GM12878 (cell line): ENCODE results near the gene HNF4A. TPM values are rescaled to one million over a fixed set of nuclear protein-coding genes. Genes with fewer than 3 reads are reported as not detected.

ENCODE experiments used
- ATAC-seq: fragments of 200-7000 bp; cut with Tn5 transposase; 3 replicates; pipeline ENCODE4 v1.9.1; 2020; ENCODE audit warnings: mild to moderate bottlenecking, moderate library complexity
- BruUV-seq: library from RNA; stranded (reverse); fragments of 400-500 nt; replicated peaks from 2 replicates; lab custom pipeline; 2021; lab: Mats Ljungman, UMichigan
- CTCF ChIA-PET: fragments of 300-600 bp; sonication (Branson Sonifier 250); formaldehyde crosslinking; extraction: SDS; loops from one replicate; lab custom pipeline; 2021; ENCODE audit warnings: inconsistent platforms; lab: Yijun Ruan, JAX
- POLR2A ChIA-PET: fragments of 350-600 bp; formaldehyde crosslinking; extraction: SDS; loops from one replicate; lab custom pipeline; 2021; ENCODE audit warnings: inconsistent platforms; lab: Charles Lee
- RAD21 ChIA-PET: fragments of 300-600 bp; sonication (Branson Sonifier 250); formaldehyde crosslinking; loops from one replicate; lab custom pipeline; 2023; ENCODE audit warnings: antibody characterized with exemption; ENCODE audit not compliant: unreplicated experiment; lab: Charles Lee
- SMC1A ChIA-PET: fragments of 300-600 bp; sonication (Branson Sonifier 250); formaldehyde crosslinking; loops from one replicate; lab custom pipeline; 2023; ENCODE audit not compliant: unreplicated experiment, uncharacterized antibody; lab: Charles Lee
- DNase-seq: peaks from one replicate; pipeline ENCODE4 v3.0.0-alpha.2; 2011; ENCODE audit warnings: low read depth, low spot score
- FAIRE-seq: peaks from 3 replicates; lab custom pipeline; 2011; peaks lifted over from hg19 to GRCh38; lab: Jason Lieb, UNC
- H2AFZ ChIP-seq: 2 replicates; pipeline ENCODE4 v1.6.0; 2011; ENCODE audit warnings: low read depth, low read length, control low read depth; ENCODE audit not compliant: control insufficient read depth
- H3K27ac ChIP-seq: 2 replicates; pipeline ENCODE4 v1.5.1; 2011; ENCODE audit warnings: control low read depth; ENCODE audit not compliant: control insufficient read depth, insufficient read depth
- H3K27me3 ChIP-seq, 2 experiments: replicated peaks in 1 of 2; 2 replicates each; pipeline versions ENCODE4 v1.6.0 to v1.6.1; 2011; ENCODE audit warnings: low read length in 1 of 2; ENCODE audit not compliant: control insufficient read depth in 2 of 2, insufficient read depth in 2 of 2
- H3K36me3 ChIP-seq, 2 experiments: 2 replicates each; pipeline ENCODE4 v1.5.1; 2011; ENCODE audit warnings: low read length in 1 of 2; ENCODE audit not compliant: control insufficient read depth in 2 of 2, insufficient read depth in 2 of 2
- H3K4me1 ChIP-seq: 2 replicates; pipeline ENCODE4 v1.6.1; 2011; ENCODE audit warnings: mild to moderate bottlenecking, low read length, moderate library complexity, mixed read lengths; ENCODE audit not compliant: control insufficient read depth, insufficient read depth
- H3K4me2 ChIP-seq: 2 replicates; pipeline ENCODE4 v1.6.0; 2011; ENCODE audit warnings: control low read depth; ENCODE audit not compliant: control insufficient read depth, insufficient read depth
- H3K4me3 ChIP-seq: fragments of 200-600 bp; sonication (generic); 2 replicates; pipeline ENCODE4 v1.5.1; 2016
- H3K79me2 ChIP-seq: 2 replicates; pipeline ENCODE4 v1.6.0; 2011; ENCODE audit warnings: low read length; ENCODE audit not compliant: control insufficient read depth, insufficient read depth
- H3K9ac ChIP-seq: 2 replicates; pipeline ENCODE4 v1.8.0; 2011; ENCODE audit warnings: low read length, control low read depth, mixed read lengths; ENCODE audit not compliant: control insufficient read depth, insufficient read depth
- H3K9me3 ChIP-seq: replicated peaks from 3 replicates; pipeline ENCODE4 v1.5.1; 2011; ENCODE audit warnings: mild to moderate bottlenecking, low read length; ENCODE audit not compliant: control insufficient read depth, insufficient read depth
- H4K20me1 ChIP-seq: 2 replicates; pipeline ENCODE4 v1.6.0; 2011; ENCODE audit not compliant: control insufficient read depth, insufficient read depth
- CHD4 ChIP-seq: fragments of 200-600 bp; sonication (generic); IDR thresholded peaks from 2 replicates; pipeline ENCODE4 v1.6.1; 2016; ENCODE audit warnings: mild to moderate bottlenecking
- E4F1 ChIP-seq: fragments of 450-650 bp; IDR thresholded peaks from 2 replicates; pipeline ENCODE4 v1.6.1; 2018; ENCODE audit warnings: borderline replicate concordance, mild to moderate bottlenecking; ENCODE audit not compliant: partially characterized antibody
- EGR1 ChIP-seq, 2 experiments: IDR thresholded peaks; 1 replicate in 1 of 2; 2 replicates in 1 of 2; pipeline ENCODE4 v1.6.1; 2011 to 2012; ENCODE audit warnings: low read depth in 2 of 2, low read length in 2 of 2, borderline replicate concordance in 1 of 2, mild to moderate bottlenecking in 1 of 2, moderate library complexity in 1 of 2
- EZH2 ChIP-seq: IDR thresholded peaks from 2 replicates; pipeline ENCODE4 v1.6.1; 2012; ENCODE audit warnings: low read depth, mild to moderate bottlenecking, control low read depth, inconsistent platforms, low read length, borderline replicate concordance; ENCODE audit not compliant: control insufficient read depth
- HDAC6 ChIP-seq: fragments of 200-600 bp; sonication (generic); IDR thresholded peaks from one replicate; pipeline ENCODE4 v1.8.0; 2017; ENCODE audit warnings: antibody characterized with exemption; ENCODE audit not compliant: unreplicated experiment
- LARP7 ChIP-seq: fragments of 450-650 bp; IDR thresholded peaks from 2 replicates; pipeline ENCODE4 v1.6.1; 2017; ENCODE audit warnings: mild to moderate bottlenecking
- NFIC ChIP-seq: IDR thresholded peaks from 2 replicates; pipeline ENCODE4 v1.6.1; 2012; ENCODE audit warnings: low read depth, mild to moderate bottlenecking, inconsistent platforms, low read length, moderate library complexity
- PAX8 ChIP-seq: fragments of 450-650 bp; IDR thresholded peaks from 2 replicates; pipeline ENCODE4 v1.6.1; 2017; ENCODE audit warnings: mild to moderate bottlenecking, moderate library complexity
- RCOR1 ChIP-seq: conservative IDR thresholded peaks from 2 replicates; pipeline ENCODE4 v1.6.1; 2012; ENCODE audit warnings: low read depth, low read length, improper control_type of control experiment
- SIX5 ChIP-seq: IDR thresholded peaks from 2 replicates; pipeline ENCODE4 v1.6.1; 2011; ENCODE audit warnings: mild to moderate bottlenecking, low read depth, low read length, moderate library complexity; ENCODE audit not compliant: severe bottlenecking
- WGBS: methylation state at CpG from one replicate; pipeline ENCODE4 v1.1.6; 2016; ENCODE audit warnings: low lambda C conversion rate; ENCODE audit not compliant: insufficient replicate concordance, insufficient coverage; ENCODE audit errors: missing lambda C conversion rate; 5-methylcytosine and 5-hydroxymethylcytosine counted together
- in situ Hi-C: fragments of 300-500 bp; cut with MboI; formaldehyde crosslinking; loops from 9 replicates; pipeline ENCODE4 v1.14.3; 2018; ENCODE audit warnings: mixed read lengths
- intact Hi-C: fragments of 100-400 bp; cut with micrococcal nuclease; formaldehyde crosslinking; loops from one replicate; pipeline ENCODE4 v1.14.2; 2022; ENCODE audit not compliant: unreplicated experiment
- polyA plus RNA-seq, 11 experiments: library from polyadenylated mRNA; depleted of rRNA in 4 of 11; unstranded in 6 of 11; stranded (reverse) in 5 of 11; fragments of >200 nt; fragmentation: Nextera tagmentation in 4 of 11; fragmentation: Illumina TruSeq in 1 of 11; extraction: Ambion mirVana in 4 of 11; extraction: Trizol in 1 of 11; gene quantifications; 1 replicate in 1 of 11; 2 replicates in 10 of 11; pipeline versions ENCODE4 v1.2.1 to v1.2.3, GENCODE V29; 2011 to 2016; ENCODE audit warnings: inconsistent platforms in 2 of 11, missing spikeins in 2 of 11, low read depth in 1 of 11
- total RNA-seq, 4 experiments: library from RNA; depleted of rRNA in 3 of 4; stranded (reverse); fragments of >200 nt in 3 of 4; fragmentation: Illumina TruSeq in 1 of 4; extraction: Trizol in 1 of 4; gene quantifications; 2 replicates each; pipeline versions ENCODE4 v1.2.1 to v1.2.3, GENCODE V29; 2013 to 2021
- TF ChIP-seq, protein P1 (sequence below): fragments of 150-350 bp; IDR thresholded peaks from 2 replicates; pipeline ENCODE4 v1.6.1; 2016; ENCODE audit warnings: low read depth, low read length
- TF ChIP-seq, protein P2 (sequence below): IDR thresholded peaks from 2 replicates; pipeline ENCODE4 v1.6.1; 2011; ENCODE audit warnings: low read depth, low read length, improper control_type of control experiment, borderline replicate concordance

HNF4A gene
- total and polyA plus RNA-seq, 10 of the 15 experiments (the other 5 are each of a cell fraction or from before 2014, with no cell fraction given) = 0.21 TPM; not detected in 9

DNA sequence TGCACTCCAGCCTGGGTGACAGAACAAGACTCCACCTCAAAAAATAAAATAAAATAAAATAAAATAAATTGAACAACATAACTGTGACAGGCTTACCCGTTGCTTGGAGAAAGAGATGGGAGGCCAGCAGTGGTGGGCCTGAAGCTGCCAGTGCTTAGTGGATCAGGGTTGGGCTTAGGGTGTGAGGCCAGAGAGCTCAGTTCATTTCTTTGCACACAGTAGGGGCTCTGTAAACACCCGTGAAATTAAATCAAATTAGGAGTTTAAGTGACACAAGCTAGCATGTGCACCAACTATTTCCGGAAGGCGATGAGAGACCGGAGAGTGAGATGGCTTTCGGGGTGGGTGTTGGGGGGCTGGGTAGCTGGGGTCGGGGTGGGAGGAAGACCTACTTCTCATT is 94.4 kb downstream of the HNF4A start (continued):
- TF ChIP-seq, protein P1, sequence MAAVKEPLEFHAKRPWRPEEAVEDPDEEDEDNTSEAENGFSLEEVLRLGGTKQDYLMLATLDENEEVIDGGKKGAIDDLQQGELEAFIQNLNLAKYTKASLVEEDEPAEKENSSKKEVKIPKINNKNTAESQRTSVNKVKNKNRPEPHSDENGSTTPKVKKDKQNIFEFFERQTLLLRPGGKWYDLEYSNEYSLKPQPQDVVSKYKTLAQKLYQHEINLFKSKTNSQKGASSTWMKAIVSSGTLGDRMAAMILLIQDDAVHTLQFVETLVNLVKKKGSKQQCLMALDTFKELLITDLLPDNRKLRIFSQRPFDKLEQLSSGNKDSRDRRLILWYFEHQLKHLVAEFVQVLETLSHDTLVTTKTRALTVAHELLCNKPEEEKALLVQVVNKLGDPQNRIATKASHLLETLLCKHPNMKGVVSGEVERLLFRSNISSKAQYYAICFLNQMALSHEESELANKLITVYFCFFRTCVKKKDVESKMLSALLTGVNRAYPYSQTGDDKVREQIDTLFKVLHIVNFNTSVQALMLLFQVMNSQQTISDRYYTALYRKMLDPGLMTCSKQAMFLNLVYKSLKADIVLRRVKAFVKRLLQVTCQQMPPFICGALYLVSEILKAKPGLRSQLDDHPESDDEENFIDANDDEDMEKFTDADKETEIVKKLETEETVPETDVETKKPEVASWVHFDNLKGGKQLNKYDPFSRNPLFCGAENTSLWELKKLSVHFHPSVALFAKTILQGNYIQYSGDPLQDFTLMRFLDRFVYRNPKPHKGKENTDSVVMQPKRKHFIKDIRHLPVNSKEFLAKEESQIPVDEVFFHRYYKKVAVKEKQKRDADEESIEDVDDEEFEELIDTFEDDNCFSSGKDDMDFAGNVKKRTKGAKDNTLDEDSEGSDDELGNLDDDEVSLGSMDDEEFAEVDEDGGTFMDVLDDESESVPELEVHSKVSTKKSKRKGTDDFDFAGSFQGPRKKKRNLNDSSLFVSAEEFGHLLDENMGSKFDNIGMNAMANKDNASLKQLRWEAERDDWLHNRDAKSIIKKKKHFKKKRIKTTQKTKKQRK = no peak
- TF ChIP-seq HDAC6 = no peak

- POLR2A ChIA-PET = no interaction called here
- no TSS peak for BruUV-seq
- Histone ChIP-seq H4K20me1 (no peaks in the 10 kb centered on the region), H3K4me3 (no peak overlapping the region), H3K4me2 (no peak overlapping the region), H2AFZ (no peak overlapping the region), H3K4me1 (no peaks in the 10 kb centered on the region; the same call in 1 of the 2 replicates), H3K9me3 (no peaks in the 10 kb centered on the region; the same call in 2 of the 3 replicates), H3K27me3 (no peaks in the 10 kb centered on the region; a peak in 1 of 4 replicates), H3K27ac (no peak overlapping the region), H3K9ac (no peak overlapping the region), H3K36me3 (no peaks in the 10 kb centered on the region), H3K79me2 (no peaks in the 10 kb centered on the region)
- ATAC-seq (no peak), FAIRE-seq (no peak), DNase-seq (no peak)
- CTCF ChIA-PET = interaction anchor here (1.4 to 1.5 kb wide), 2 partner anchors 11 to 61 kb away, joined by 3 to 4 read pairs; no protein-coding TSS in a partner anchor
- intact Hi-C loops (no loop called here), in situ Hi-C loops (no loop called here)
- WGBS = 50% methylated on average over 3 of the region's 3 CpGs
- SMC1A ChIA-PET = interaction anchor here (1.6 kb wide), 1 partner anchor 10 kb away, joined by 3 read pairs; no protein-coding TSS in a partner anchor
- RAD21 ChIA-PET = no interaction called here
- TF ChIP-seq, protein P2, sequence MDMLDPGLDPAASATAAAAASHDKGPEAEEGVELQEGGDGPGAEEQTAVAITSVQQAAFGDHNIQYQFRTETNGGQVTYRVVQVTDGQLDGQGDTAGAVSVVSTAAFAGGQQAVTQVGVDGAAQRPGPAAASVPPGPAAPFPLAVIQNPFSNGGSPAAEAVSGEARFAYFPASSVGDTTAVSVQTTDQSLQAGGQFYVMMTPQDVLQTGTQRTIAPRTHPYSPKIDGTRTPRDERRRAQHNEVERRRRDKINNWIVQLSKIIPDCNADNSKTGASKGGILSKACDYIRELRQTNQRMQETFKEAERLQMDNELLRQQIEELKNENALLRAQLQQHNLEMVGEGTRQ = no peak
- TF ChIP-seq EZH2 = no peak
- TF ChIP-seq PAX8 = no peak
- no peak for TF ChIP-seq SIX5
- no peak for TF ChIP-seq E4F1
- no peak for TF ChIP-seq EGR1 (IDR thresholded peaks at IDR 0.05; ENCODE audit: borderline replicate concordance in 1 of 2, low read depth in 2 of 2, low read length in 2 of 2)
- no peak for TF ChIP-seq NFIC
- no peak for TF ChIP-seq LARP7
- TF ChIP-seq RCOR1 = no peak
- no peak for TF ChIP-seq CHD4
Measured at GRCh38 chr20:44450281-44450889, 94.9 kb downstream of the HNF4A start.
